Trophoblast cell (in vitro differentiated cells and primary cell): ENCODE measurements around the gene PCSK5.

Experiments used
- DNase-seq, 2 donors: peaks; one replicate each; pipeline ENCODE4 v3.0.0-alpha.2; 2016
- H2AFZ ChIP-seq: 2 replicates; pipeline ENCODE4 v1.6.1; 2013; ENCODE audit warnings: low read length, moderate library complexity, mild to moderate bottlenecking; ENCODE audit not compliant: insufficient read depth, poor library complexity
- H2AK5ac ChIP-seq: 2 replicates; pipeline ENCODE4 v1.6.1; 2013; ENCODE audit warnings: mild to moderate bottlenecking, low read length
- H2BK120ac ChIP-seq: 2 replicates; pipeline ENCODE4 v1.6.1; 2013; ENCODE audit warnings: low read length, mild to moderate bottlenecking, moderate library complexity; ENCODE audit not compliant: insufficient read depth, poor library complexity
- H2BK12ac ChIP-seq: 2 replicates; pipeline ENCODE4 v1.6.1; 2013; ENCODE audit warnings: mild to moderate bottlenecking, low read length, moderate library complexity
- H2BK5ac ChIP-seq: 2 replicates; pipeline ENCODE4 v1.6.1; 2013; ENCODE audit warnings: low read length, low read depth, moderate library complexity, mild to moderate bottlenecking; ENCODE audit not compliant: poor library complexity
- H3K14ac ChIP-seq: 2 replicates; pipeline ENCODE4 v1.6.1; 2013; ENCODE audit warnings: mild to moderate bottlenecking, low read length
- H3K18ac ChIP-seq: 2 replicates; pipeline ENCODE4 v1.6.1; 2013; ENCODE audit warnings: mild to moderate bottlenecking, low read length
- H3K23ac ChIP-seq: 2 replicates; pipeline ENCODE4 v1.6.1; 2013; ENCODE audit warnings: low read length
- H3K27ac ChIP-seq: 2 replicates; pipeline ENCODE4 v1.5.1; 2013; ENCODE audit warnings: low read depth, mild to moderate bottlenecking, inconsistent platforms, low read length, moderate library complexity
- H3K27me3 ChIP-seq: 2 replicates; pipeline ENCODE4 v1.6.1; 2013; ENCODE audit warnings: inconsistent platforms, mild to moderate bottlenecking, low read length, moderate library complexity; ENCODE audit not compliant: insufficient read depth
- H3K36me3 ChIP-seq, 2 experiments: 1 replicate in 1 of 2; 2 replicates in 1 of 2; pipeline ENCODE4 v1.6.1; 2013; ENCODE audit warnings: low read length in 2 of 2, mild to moderate bottlenecking in 2 of 2, moderate library complexity in 1 of 2; ENCODE audit not compliant: insufficient read depth in 2 of 2, control insufficient read depth in 1 of 2
- H3K4ac ChIP-seq: 2 replicates; pipeline ENCODE4 v1.6.1; 2013; ENCODE audit warnings: low read depth, mild to moderate bottlenecking, low read length, moderate library complexity
- H3K4me1 ChIP-seq, 2 experiments: 1 replicate in 1 of 2; 2 replicates in 1 of 2; pipeline ENCODE4 v1.6.1; 2013; ENCODE audit warnings: low read length in 2 of 2, mild to moderate bottlenecking in 2 of 2, moderate library complexity in 1 of 2; ENCODE audit not compliant: insufficient read depth in 2 of 2, control insufficient read depth in 1 of 2
- H3K4me2 ChIP-seq: 2 replicates; pipeline ENCODE4 v1.6.1; 2013; ENCODE audit warnings: inconsistent platforms, mild to moderate bottlenecking, low read length, moderate library complexity
- H3K4me3 ChIP-seq: 2 replicates; pipeline ENCODE4 v1.5.1; 2013; ENCODE audit warnings: mild to moderate bottlenecking, low read depth, low read length, inconsistent platforms
- H3K79me1 ChIP-seq: one replicate; pipeline ENCODE4 v1.6.1; 2013; ENCODE audit warnings: low read length
- H3K79me2 ChIP-seq: 2 replicates; pipeline ENCODE4 v1.6.1; 2013; ENCODE audit warnings: low read length, mild to moderate bottlenecking; ENCODE audit not compliant: control insufficient read depth, insufficient read depth, poor library complexity
- H3K9ac ChIP-seq: 2 replicates; pipeline ENCODE4 v1.6.1; 2013; ENCODE audit warnings: mild to moderate bottlenecking, low read length
- H3K9me3 ChIP-seq: 2 replicates; pipeline ENCODE4 v1.6.1; 2013; ENCODE audit warnings: low read depth, mild to moderate bottlenecking, control low read depth, inconsistent platforms, low read length; ENCODE audit not compliant: insufficient read depth
- H4K12ac ChIP-seq: 2 replicates; pipeline ENCODE4 v1.6.1; 2013; ENCODE audit warnings: low read depth, mild to moderate bottlenecking, low read length, moderate library complexity
- H4K8ac ChIP-seq: 2 replicates; pipeline ENCODE4 v1.6.1; 2013; ENCODE audit warnings: low read depth, mild to moderate bottlenecking, low read length, moderate library complexity
- H4K91ac ChIP-seq: one replicate; pipeline ENCODE4 v1.6.1; 2013; ENCODE audit warnings: low read depth, mild to moderate bottlenecking, low read length, moderate library complexity
- WGBS: extraction: QIAGEN DNeasy Blood & Tissue Kit; methylation state at CpG from one replicate; pipeline ENCODE4 v1.1.7; 2013; ENCODE audit warnings: missing lambda C conversion rate; ENCODE audit not compliant: insufficient read length, insufficient coverage; ENCODE audit errors: extremely low coverage; 5-methylcytosine and 5-hydroxymethylcytosine counted together

The PCSK5 gene

GRCh38 chr9:75988663-75989062, 98.2 kb downstream of the PCSK5 start:
- no CpG with 5 or more reads among the region's 2 CpGs for WGBS
- H4K8ac ChIP-seq = no peak overlapping the region
- H3K4me2 ChIP-seq = no peak overlapping the region
- no peaks in the 10 kb centered on the region for H3K27me3 ChIP-seq
- H2AK5ac ChIP-seq = no peak overlapping the region
- no peaks in the 10 kb centered on the region for H3K79me1 ChIP-seq
- H3K18ac ChIP-seq = no peak overlapping the region
- H3K4me1 ChIP-seq = no peaks in the 10 kb centered on the region
- no peak overlapping the region for H3K23ac ChIP-seq
- H3K79me2 ChIP-seq = no peaks in the 10 kb centered on the region
- H4K91ac ChIP-seq = no peak overlapping the region
- DNase-seq = no peak
- no peaks in the 10 kb centered on the region for H3K9me3 ChIP-seq
- no peak overlapping the region for H2BK5ac ChIP-seq
- no peak overlapping the region for H3K9ac ChIP-seq
- H3K4ac ChIP-seq = no peak overlapping the region
- H3K27ac ChIP-seq = no peak overlapping the region
- no peak overlapping the region for H2BK120ac ChIP-seq
- H3K14ac ChIP-seq = no peak overlapping the region
- H2BK12ac ChIP-seq = no peak overlapping the region
- no peak overlapping the region for H3K4me3 ChIP-seq
- H3K36me3 ChIP-seq = peaks cover 3 to 7% of the 10 kb centered on the region in 2 experiments
- no peak overlapping the region for H2AFZ ChIP-seq
- H4K12ac ChIP-seq = no peak overlapping the region

- no peak overlapping the region for H2BK5ac ChIP-seq
- DNase-seq = no peak
- no peaks in the 10 kb centered on the region for H3K79me2 ChIP-seq
- peaks cover 3 to 7% of the 10 kb centered on the region in 2 experiments for H3K36me3 ChIP-seq
- H3K27me3 ChIP-seq = no peaks in the 10 kb centered on the region
- H3K9ac ChIP-seq = no peak overlapping the region
- H3K9me3 ChIP-seq = no peaks in the 10 kb centered on the region
- H2BK12ac ChIP-seq = no peak overlapping the region
- H2BK120ac ChIP-seq = no peak overlapping the region
- no peak overlapping the region for H3K27ac ChIP-seq
- no peaks in the 10 kb centered on the region for H3K79me1 ChIP-seq
- H3K4ac ChIP-seq = no peak overlapping the region
- no CpG with 5 or more reads among the region's 5 CpGs for WGBS
- H3K23ac ChIP-seq = no peak overlapping the region
- no peak overlapping the region for H4K12ac ChIP-seq
- no peak overlapping the region for H4K8ac ChIP-seq
- no peak overlapping the region for H3K14ac ChIP-seq
- no peak overlapping the region for H2AK5ac ChIP-seq
- H3K4me3 ChIP-seq = no peak overlapping the region
- no peak overlapping the region for H4K91ac ChIP-seq
- H3K18ac ChIP-seq = no peak overlapping the region
- H2AFZ ChIP-seq = no peak overlapping the region
- no peaks in the 10 kb centered on the region for H3K4me1 ChIP-seq
- H3K4me2 ChIP-seq = no peak overlapping the region
Measured at GRCh38 chr9:75990156-75990555, 99.7 kb downstream of the PCSK5 start.

GRCh38 chr9:75990576-75991304, 100.3 kb downstream of the PCSK5 start:
- H3K27ac ChIP-seq = no peak overlapping the region
- no peak overlapping the region for H2BK12ac ChIP-seq
- no peak for DNase-seq
- H2BK5ac ChIP-seq = no peak overlapping the region
- H3K36me3 ChIP-seq = peaks cover 3 to 7% of the 10 kb centered on the region in 2 experiments
- no peak overlapping the region for H3K18ac ChIP-seq
- no peak overlapping the region for H2AFZ ChIP-seq
- no peaks in the 10 kb centered on the region for H3K27me3 ChIP-seq
- no peak overlapping the region for H4K91ac ChIP-seq
- H2BK120ac ChIP-seq = no peak overlapping the region
- H3K4me3 ChIP-seq = no peak overlapping the region
- no CpG with 5 or more reads among the region's 6 CpGs for WGBS
- H4K12ac ChIP-seq = no peak overlapping the region
- H3K14ac ChIP-seq = no peak overlapping the region
- no peak overlapping the region for H3K23ac ChIP-seq
- H3K9ac ChIP-seq = no peak overlapping the region
- no peaks in the 10 kb centered on the region for H3K4me1 ChIP-seq
- H3K79me1 ChIP-seq = no peaks in the 10 kb centered on the region
- no peaks in the 10 kb centered on the region for H3K9me3 ChIP-seq
- no peak overlapping the region for H3K4me2 ChIP-seq
- no peak overlapping the region for H3K4ac ChIP-seq
- no peaks in the 10 kb centered on the region for H3K79me2 ChIP-seq
- H4K8ac ChIP-seq = no peak overlapping the region
- H2AK5ac ChIP-seq = no peak overlapping the region

- Histone ChIP-seq H3K4me3 (no peak overlapping the region), H3K9ac (no peak overlapping the region), H3K27ac (no peak overlapping the region), H3K79me2 (no peaks in the 10 kb centered on the region), H2BK5ac (no peak overlapping the region), H2BK120ac (no peak overlapping the region), H3K4me1 (no peaks in the 10 kb centered on the region), H3K18ac (no peak overlapping the region), H3K27me3 (no peaks in the 10 kb centered on the region), H3K4me2 (no peak overlapping the region), H3K36me3 (peaks cover 0 to 4% of the 10 kb centered on the region in 2 experiments), H4K91ac (no peak overlapping the region), H4K8ac (no peak overlapping the region), H3K9me3 (no peaks in the 10 kb centered on the region), H2AFZ (no peak overlapping the region), H4K12ac (no peak overlapping the region), H3K4ac (no peak overlapping the region), H3K14ac (no peak overlapping the region), H2BK12ac (no peak overlapping the region), H3K79me1 (no peaks in the 10 kb centered on the region), H3K23ac (no peak overlapping the region), H2AK5ac (no peak overlapping the region)
- DNase-seq = no peak
- WGBS = no CpG with 5 or more reads among the region's 8 CpGs
Measured at GRCh38 chr9:75992482-75993206, 102.2 kb downstream of the PCSK5 start.
